ENCODE results near the gene SEPTIN8. TPM values are rescaled to one million over a fixed set of nuclear protein-coding genes. Genes with fewer than 3 reads are reported as not detected.

The SEPTIN8 gene
- total RNA-seq, 1 experiment from 2014 or later: 38.2 TPM

DNA sequence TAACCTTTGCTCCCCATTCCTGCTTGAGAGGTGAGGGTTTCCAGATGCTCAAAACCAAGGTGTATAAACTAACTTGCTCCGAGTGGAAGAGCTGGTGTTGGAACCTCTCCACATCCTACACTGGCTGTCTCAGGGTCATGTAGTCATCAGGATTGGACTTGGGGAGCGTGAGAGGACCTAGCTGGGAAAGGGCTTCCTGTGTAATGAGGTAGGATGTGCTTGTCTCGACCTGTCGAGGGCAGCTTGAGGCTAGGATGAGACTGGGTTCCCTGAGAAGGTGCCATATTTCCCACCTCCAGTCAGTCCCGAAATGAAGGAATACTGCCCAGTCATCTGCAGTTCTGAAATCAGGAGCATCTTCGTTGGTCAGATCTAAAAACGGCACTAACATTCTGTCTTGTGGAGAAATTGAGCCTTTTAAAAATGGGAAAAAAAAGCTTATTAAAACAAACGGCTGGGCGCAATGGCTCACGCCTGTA, 28.5 kb downstream of the SEPTIN8 start:
- TF ChIP-seq, protein P1, sequence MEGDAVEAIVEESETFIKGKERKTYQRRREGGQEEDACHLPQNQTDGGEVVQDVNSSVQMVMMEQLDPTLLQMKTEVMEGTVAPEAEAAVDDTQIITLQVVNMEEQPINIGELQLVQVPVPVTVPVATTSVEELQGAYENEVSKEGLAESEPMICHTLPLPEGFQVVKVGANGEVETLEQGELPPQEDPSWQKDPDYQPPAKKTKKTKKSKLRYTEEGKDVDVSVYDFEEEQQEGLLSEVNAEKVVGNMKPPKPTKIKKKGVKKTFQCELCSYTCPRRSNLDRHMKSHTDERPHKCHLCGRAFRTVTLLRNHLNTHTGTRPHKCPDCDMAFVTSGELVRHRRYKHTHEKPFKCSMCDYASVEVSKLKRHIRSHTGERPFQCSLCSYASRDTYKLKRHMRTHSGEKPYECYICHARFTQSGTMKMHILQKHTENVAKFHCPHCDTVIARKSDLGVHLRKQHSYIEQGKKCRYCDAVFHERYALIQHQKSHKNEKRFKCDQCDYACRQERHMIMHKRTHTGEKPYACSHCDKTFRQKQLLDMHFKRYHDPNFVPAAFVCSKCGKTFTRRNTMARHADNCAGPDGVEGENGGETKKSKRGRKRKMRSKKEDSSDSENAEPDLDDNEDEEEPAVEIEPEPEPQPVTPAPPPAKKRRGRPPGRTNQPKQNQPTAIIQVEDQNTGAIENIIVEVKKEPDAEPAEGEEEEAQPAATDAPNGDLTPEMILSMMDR (conservative IDR thresholded peaks at IDR 0.05): no peak
- no peaks in the 10 kb centered on the region for H3K79me2 ChIP-seq (ENCODE audit: insufficient read depth, low read length)
- Mint-ChIP-seq H3K36me3 (ENCODE audit: insufficient read depth in 1 of 3, low read depth in 3 of 3) (no peaks in the 10 kb centered on the region; a peak in 1 of 7 replicates), H3K4me1 (peaks cover 4 to 8% of the 10 kb centered on the region in 2 experiments), H3K27me3 (ENCODE audit: low read depth) (peaks cover 62% of the 10 kb centered on the region), H3K27ac (no peak overlapping the region), H3K4me3 (peak overlapping the region; percentile 43 to 67; a peak in 4 of 5 replicates), H3K9me3 (peaks cover 0 to 3% of the 10 kb centered on the region in 2 experiments; a peak in 1 of 5 replicates)
- no peak overlapping the region for H2BK12ac ChIP-seq (ENCODE audit: insufficient read length, low read depth, low read length)
- H3K56ac ChIP-seq (ENCODE audit: insufficient read length, low read depth, low read length): no peak overlapping the region
- H3K9ac ChIP-seq (ENCODE audit: extremely low read depth, insufficient read length, low read length): no peak overlapping the region
- no peak overlapping the region for H2BK20ac ChIP-seq (ENCODE audit: low read depth, low read length, poor library complexity, severe bottlenecking)
- H4K8ac ChIP-seq (replicated peaks; ENCODE audit: insufficient read length, low read depth, low read length): no peak overlapping the region
- peaks cover 6% of the 10 kb centered on the region for H3K23me2 ChIP-seq (ENCODE audit: insufficient read length, low read depth, low read length, poor library complexity, severe bottlenecking)
- no peak for DNase-seq
- H3K23ac ChIP-seq (ENCODE audit: insufficient read length, low read depth, low read length): no peak overlapping the region
- no peak overlapping the region for H3K27ac ChIP-seq (ENCODE audit: insufficient read length, low read depth, low read length)
- no peak overlapping the region for H2BK15ac ChIP-seq (ENCODE audit: low read depth, low read length)
- peaks cover 16% of the 10 kb centered on the region; the same call in 1 of the 2 replicates for H3K27me3 ChIP-seq (ENCODE audit: insufficient read depth, low read length)
- no CpG with 5 or more reads among the region's 10 CpGs for WGBS (ENCODE audit: extremely low coverage, insufficient read length, low lambda C conversion rate)
- no peak overlapping the region for H3K18ac ChIP-seq (ENCODE audit: insufficient read length, low read depth, low read length)
- H2AFZ ChIP-seq (ENCODE audit: low read length): no peak overlapping the region
- H3K14ac ChIP-seq (ENCODE audit: insufficient read depth, low read length): no peak overlapping the region
- no peaks in the 10 kb centered on the region for H4K20me1 ChIP-seq (ENCODE audit: control insufficient read depth, insufficient read depth, insufficient read length)
- no peaks in the 10 kb centered on the region for H3K4me1 ChIP-seq (ENCODE audit: insufficient read depth, low read length)
- H3K4ac ChIP-seq (ENCODE audit: low read depth, low read length): no peak overlapping the region
- H3K4me2 ChIP-seq (ENCODE audit: insufficient read depth, insufficient read length, low read length): no peak overlapping the region
- H4K5ac ChIP-seq (ENCODE audit: insufficient read length, low read depth, low read length): no peak overlapping the region
- no peak overlapping the region for H2AK5ac ChIP-seq (ENCODE audit: insufficient read length, low read length)
- H3K79me1 ChIP-seq (ENCODE audit: insufficient read depth, low read depth, low read length, poor library complexity, severe bottlenecking): no peaks in the 10 kb centered on the region
- H3T11ph ChIP-seq (ENCODE audit: low read length): no peak overlapping the region
- H2BK5ac ChIP-seq (ENCODE audit: insufficient read length, low read length): no peak overlapping the region
- no peak overlapping the region for H4K91ac ChIP-seq (ENCODE audit: insufficient read length, low read depth, low read length)
- no peaks in the 10 kb centered on the region for H3K9me3 ChIP-seq (ENCODE audit: control insufficient read depth, low read depth, low read length)
- no peak overlapping the region for H2BK120ac ChIP-seq (ENCODE audit: low read depth, low read length, poor library complexity, severe bottlenecking)

Data from H9 (cell line).